SH-SY5Y (cell line): Measurements from ENCODE around the gene FADS6.

Experiments
- GATA2 ChIP-seq: IDR thresholded peaks from 2 replicates; pipeline ENCODE4 v1.6.1; 2011; ENCODE audit warnings: mild to moderate bottlenecking, low read depth, low read length
- GATA3 ChIP-seq: IDR thresholded peaks from 2 replicates; pipeline ENCODE4 v1.6.1; 2011; ENCODE audit warnings: low read depth, mild to moderate bottlenecking, low read length, moderate library complexity

The FADS6 gene

DNA sequence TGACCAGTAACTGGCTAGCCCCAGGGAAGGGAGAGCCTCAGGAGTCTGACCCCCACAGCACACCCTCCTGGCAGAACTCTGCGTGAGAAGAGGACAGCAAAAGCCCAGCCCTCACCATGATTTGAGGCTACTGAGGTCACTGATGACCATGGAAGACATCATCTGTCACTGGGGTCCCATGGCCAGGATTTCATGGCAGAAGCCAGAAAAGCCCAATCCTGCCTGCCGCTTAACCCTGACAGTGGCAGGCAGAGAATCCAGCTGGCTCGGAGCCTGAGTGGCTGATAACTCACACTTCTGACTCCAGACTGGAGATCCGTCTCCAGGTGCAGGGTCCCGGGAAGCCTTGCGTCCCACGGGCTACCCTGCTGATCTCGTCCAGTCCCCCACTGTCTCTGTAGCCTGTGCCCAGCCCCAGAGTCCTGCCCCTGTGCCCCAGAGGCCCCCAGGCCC is 51.3 kb downstream of the FADS6 start:
- no peak for TF ChIP-seq GATA2
- TF ChIP-seq GATA3, result no peak

DNA sequence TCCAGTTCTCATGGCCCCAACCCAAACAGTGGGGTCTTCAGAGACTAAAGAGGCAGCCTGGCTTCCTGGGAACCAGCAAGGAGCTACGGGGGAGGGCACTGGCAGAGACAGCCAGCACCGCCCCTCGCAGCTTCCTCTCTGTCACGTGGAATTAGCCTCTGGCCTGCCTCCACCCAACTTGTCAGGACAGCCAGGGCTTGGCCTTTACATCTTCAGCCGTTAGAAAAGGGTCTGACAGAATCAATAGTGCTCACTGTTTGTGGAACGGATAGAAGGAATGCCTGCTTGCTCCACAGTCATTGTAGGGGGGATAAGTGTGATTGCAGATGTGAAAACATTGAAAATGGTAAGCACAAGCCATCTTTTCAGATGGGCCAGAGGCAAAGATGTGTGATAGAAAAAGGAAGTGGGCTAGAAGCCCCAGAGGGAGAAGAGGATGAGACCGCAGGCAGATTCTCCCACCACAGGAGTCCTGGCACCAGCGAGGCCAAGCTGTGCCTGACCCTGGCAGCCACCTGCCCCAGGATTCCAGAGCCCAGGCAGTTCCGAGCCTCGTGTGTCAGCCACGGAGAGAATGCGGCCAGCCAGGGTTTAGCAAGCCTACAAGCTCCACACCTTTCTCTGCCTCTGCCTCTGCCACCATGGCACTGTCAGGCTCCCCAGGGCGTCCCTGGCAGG is 52.3 kb downstream of the FADS6 start:
- no peak for TF ChIP-seq GATA2
- TF ChIP-seq GATA3, result no peak

GRCh38 chr17:74839990-74840852 is 53.2 kb downstream of the FADS6 start:
- TF ChIP-seq GATA2 (no peak), GATA3 (no peak)

DNA sequence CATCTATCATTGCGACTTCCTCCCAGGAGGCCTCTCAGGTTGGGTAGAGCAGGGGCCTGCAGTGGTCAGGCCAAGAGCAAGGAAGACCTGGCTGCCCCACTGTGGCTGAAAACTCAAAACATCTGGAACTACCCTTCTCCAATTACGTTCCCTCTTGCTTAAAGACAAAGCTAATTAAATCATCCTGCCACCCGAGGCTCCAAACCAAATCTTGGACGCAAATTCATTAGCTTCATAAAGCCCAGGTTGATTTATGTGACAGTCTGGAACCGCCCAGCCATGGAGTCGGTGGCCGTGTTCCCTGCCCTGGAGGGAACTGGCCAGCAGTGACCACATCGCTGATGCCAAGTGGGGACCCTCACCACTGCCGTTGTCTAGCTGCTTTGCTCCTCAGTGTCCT is 55.2 kb downstream of the FADS6 start:
- TF ChIP-seq GATA3 (no peak), GATA2 (no peak)

DNA sequence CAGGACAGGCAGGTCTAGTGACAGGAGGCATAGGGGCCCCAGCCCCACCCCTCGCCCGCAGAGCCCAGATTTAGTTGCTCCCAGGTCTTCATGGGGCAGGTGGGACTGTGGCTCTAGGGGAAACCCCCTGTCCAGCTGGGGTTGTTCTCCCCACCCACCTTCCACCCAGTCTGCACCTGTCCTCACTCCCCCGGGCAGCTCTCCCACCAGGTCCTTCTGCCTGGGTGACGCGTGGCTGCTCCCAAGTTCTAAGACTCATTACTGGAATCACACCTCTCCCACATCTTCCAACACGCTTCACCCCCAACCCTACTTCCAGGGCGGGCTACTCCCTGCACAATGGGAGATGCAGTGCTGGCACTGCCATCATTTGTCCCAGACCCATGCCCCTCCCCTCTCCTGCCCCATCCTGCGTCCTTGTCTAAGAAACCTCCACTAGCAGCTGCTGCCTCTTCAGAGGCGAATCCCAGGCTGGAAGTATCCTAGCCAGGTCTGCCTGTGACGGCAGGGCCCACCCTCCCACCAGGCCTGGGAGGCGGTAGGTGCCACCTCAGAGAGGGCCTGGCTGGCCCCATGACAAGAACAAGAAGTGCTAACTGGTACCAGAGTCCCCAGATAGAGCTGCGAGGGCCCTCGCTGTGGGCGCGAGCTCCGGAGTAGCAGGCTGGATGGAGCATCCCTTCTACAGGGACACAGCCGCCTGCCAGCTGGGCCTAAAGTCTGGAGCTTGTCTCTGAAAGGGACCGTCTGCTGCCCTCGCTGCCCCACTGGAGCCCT is 56.6 kb downstream of the FADS6 start:
- no peak for TF ChIP-seq GATA3
- no peak for TF ChIP-seq GATA2

GRCh38 chr17:74836191-74836590 is 57.2 kb downstream of the FADS6 start:
- TF ChIP-seq GATA2 (no peak), GATA3 (no peak)

GRCh38 chr17:74833501-74834377 is 59.7 kb downstream of the FADS6 start:
- TF ChIP-seq GATA3 (no peak), GATA2 (no peak)

DNA sequence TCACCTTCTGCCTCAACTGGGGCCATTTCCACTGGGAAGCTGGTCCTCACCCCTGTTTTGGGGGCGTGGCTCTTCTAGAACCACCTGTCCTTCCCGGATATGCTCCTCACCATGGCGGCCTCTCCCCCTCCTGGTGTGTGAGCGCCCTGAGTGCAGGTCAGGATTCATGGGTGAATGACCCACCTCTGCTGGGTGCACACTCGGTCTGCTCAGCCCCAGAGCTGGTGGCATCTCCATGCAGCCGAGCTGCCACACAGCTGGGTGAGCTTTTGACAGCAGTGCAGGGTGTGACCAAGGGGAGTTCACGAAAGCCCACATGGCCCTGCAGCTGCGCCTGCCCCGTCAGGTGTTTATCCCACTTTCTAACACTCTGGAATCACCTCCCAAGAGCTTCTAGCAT is 61.0 kb downstream of the FADS6 start:
- TF ChIP-seq GATA3 (no peak), GATA2 (no peak)

DNA sequence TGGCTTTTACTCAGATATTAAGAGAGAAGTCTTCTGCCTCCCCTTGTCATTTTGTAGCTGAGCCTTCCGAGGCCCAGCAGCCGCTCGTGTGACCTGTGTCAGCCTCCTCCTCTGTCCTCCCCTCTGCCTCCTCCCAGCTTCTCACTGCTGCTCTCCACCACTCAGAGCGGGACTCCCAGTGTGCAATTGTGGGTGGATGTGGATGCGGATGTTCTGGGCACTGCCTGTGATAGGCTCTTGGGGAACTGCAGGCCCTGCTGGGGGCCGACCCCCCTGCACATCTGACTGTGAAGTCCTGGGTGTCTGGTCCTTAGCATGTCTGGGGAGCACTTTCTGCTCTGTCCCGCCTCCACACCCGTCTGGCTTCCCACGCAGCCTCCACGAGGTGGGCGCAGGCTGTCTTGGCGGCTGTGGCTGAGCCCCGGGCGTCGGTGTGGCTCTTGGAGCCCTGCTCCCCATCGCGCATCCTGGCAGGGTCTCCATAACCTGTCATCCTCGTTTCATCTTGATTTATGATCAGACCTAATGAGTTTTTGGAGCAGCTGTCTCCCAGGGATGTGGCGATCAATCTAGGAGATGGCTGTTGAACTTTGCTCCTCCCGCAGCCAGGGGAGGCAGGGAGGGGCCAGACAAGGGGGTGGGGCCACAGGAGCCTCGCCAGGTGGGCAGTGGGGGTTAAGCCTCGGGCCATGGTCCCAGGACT is 61.8 kb downstream of the FADS6 start:
- no peak for TF ChIP-seq GATA2
- no peak for TF ChIP-seq GATA3

DNA sequence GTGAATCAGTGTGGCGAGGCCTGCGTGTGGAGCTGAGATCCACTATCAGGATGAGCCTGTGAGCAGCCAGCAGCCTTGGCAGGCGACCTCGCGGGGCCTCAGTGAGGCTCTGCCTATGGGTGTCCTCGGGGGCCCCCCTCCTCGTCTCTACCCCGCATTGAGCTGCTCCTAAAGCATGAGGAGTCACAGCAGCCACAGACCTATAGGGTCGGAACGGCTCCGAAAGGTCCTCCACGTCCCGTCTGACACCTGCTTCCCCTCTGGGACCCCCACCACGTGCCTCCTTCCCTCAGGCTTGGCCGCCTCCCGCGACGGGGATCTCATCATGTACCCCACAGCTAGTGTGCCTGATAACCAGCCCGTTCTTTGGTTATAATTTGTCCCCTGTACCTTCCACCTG is 62.6 kb downstream of the FADS6 start:
- TF ChIP-seq GATA3 (no peak), GATA2 (no peak)

GRCh38 chr17:74827800-74828199 is 65.6 kb downstream of the FADS6 start:
- no peak for TF ChIP-seq GATA2
- TF ChIP-seq GATA3, result no peak
